ENCODE measurements around the gene ZDHHC22.

GRCh38 chr14:77158882-77159255 is 17.3 kb upstream of the ZDHHC22 start:
- no peak for TF ChIP-seq ARNTL (CRISPR knock-in tag; IDR thresholded peaks at IDR 0.05; ENCODE audit: borderline replicate concordance, low read depth)
- TF ChIP-seq RARB (CRISPR knock-in tag; IDR thresholded peaks at IDR 0.05): no peak
- no peak for TF ChIP-seq ZFP30 (CRISPR knock-in tag; IDR thresholded peaks at IDR 0.05)
- TF ChIP-seq TSHZ2 (CRISPR knock-in tag; IDR thresholded peaks at IDR 0.05): no peak
- no peak for TF ChIP-seq ISL1 (CRISPR knock-in tag; IDR thresholded peaks at IDR 0.05)
- no peak for TF ChIP-seq ESRRG (CRISPR knock-in tag; IDR thresholded peaks at IDR 0.05)
- TF ChIP-seq CREB5 (CRISPR knock-in tag; IDR thresholded peaks at IDR 0.05; ENCODE audit: low read depth): no peak
- no peak for TF ChIP-seq SNAI2 (CRISPR knock-in tag; IDR thresholded peaks at IDR 0.05)
- no peak for TF ChIP-seq OSR1 (CRISPR knock-in tag; IDR thresholded peaks at IDR 0.05)
- TF ChIP-seq ZFP3 (CRISPR knock-in tag; IDR thresholded peaks at IDR 0.05): no peak
- no peak for TF ChIP-seq GLIS3 (CRISPR knock-in tag; IDR thresholded peaks at IDR 0.05)
- TF ChIP-seq PATZ1 (CRISPR knock-in tag; IDR thresholded peaks at IDR 0.05; ENCODE audit: borderline replicate concordance): no peak
- no peak for TF ChIP-seq CSDC2 (CRISPR knock-in tag; IDR thresholded peaks at IDR 0.05)
- TF ChIP-seq ZNF8 (CRISPR knock-in tag; IDR thresholded peaks at IDR 0.05): no peak
